ENCODE results near the gene PHACTR1. TPM values are rescaled to one million over a fixed set of nuclear protein-coding genes. Genes with fewer than 3 reads are reported as not detected.

PHACTR1 gene
- 10 to 100 TPM in 3 of 6 donors, 1 to 10 TPM in 3; 6.5 to 12.4 (median 10.0) TPM for total RNA-seq
- 1 to 10 TPM; 1.4 to 4.9 TPM for polyA plus RNA-seq

DNA sequence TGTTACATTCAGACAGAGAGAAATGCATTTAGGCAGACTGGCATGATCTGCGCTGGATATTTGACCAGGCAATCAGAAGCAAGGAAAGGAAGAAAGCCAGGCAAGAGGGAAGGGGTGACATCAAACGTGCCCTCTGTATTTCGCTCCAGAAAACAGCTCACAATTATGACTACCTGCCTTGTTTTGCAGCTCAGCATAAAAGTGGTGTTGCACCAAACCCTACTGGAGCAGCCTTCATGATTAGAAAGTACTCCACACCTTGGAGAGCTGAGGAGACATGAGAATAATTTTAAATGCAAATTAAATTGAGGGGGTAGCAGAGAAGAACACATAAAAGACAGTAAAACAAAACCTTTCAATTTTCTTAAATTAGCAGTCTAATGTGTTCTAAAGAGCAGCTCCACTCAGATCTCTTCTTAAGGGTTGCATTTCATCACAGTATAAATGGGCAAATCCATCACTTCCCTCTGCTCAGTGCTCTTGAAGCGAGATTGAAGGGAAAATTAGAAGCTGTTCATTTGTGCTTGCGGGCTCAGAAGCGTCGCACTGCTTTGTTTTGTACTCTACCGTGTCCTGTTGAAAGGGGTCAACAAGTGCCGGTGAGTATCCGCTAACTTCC, at the start of gene PHACTR1:
Gene PHACTR1, plus strand, starts transcription at position 470 of the 619 bp plus-strand sequence.
- Histone ChIP-seq H3K4me3 (no peak within 1 kb of the TSS), H3K4me1 (no peaks in the 10 kb centered on the region), H3K36me3 (no peaks in the 10 kb centered on the region), H3K27me3 (peaks cover 0 to 28% (median 3%) of the 10 kb centered on the region in 4 donors), H3K27ac (no peak within 1 kb of the TSS), H3K9me3 (no peaks in the 10 kb centered on the region)
- DNase-seq (no peak), ATAC-seq (no peak), FAIRE-seq (no peak)
- intact Hi-C loops (cut with DNase I): no loop called here
- 65 to 81% methylated on average over 10 of the region's 10 CpGs for WGBS, 2 donors
- TF ChIP-seq, protein P1, sequence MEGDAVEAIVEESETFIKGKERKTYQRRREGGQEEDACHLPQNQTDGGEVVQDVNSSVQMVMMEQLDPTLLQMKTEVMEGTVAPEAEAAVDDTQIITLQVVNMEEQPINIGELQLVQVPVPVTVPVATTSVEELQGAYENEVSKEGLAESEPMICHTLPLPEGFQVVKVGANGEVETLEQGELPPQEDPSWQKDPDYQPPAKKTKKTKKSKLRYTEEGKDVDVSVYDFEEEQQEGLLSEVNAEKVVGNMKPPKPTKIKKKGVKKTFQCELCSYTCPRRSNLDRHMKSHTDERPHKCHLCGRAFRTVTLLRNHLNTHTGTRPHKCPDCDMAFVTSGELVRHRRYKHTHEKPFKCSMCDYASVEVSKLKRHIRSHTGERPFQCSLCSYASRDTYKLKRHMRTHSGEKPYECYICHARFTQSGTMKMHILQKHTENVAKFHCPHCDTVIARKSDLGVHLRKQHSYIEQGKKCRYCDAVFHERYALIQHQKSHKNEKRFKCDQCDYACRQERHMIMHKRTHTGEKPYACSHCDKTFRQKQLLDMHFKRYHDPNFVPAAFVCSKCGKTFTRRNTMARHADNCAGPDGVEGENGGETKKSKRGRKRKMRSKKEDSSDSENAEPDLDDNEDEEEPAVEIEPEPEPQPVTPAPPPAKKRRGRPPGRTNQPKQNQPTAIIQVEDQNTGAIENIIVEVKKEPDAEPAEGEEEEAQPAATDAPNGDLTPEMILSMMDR (IDR thresholded peaks at IDR 0.05): no peak

DNA sequence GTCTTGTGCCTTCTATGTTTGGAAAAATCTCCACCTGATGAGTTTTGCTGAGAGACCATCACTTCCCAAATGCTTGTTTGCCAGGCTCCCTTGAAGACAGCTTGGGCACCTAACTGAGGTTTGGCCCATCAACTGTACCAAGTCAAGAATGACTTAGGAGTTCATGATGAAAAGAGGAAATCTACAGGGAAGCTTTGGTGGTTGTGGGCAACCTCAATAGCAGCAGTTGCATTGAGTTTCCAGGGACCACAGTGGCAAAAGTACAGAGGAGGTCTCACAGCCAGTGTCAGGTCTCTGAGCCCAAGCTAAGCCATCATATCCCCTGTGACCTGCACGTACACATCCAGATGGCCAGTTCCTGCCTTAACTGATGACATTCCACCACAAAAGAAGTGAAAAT, 49.7 kb upstream of the PHACTR1 start:
- WGBS, 2 donors: 50 to 57% methylated on average over 1 of the region's 1 CpG
- no peak for FAIRE-seq
- intact Hi-C loops (cut with DNase I): no loop called here

DNA sequence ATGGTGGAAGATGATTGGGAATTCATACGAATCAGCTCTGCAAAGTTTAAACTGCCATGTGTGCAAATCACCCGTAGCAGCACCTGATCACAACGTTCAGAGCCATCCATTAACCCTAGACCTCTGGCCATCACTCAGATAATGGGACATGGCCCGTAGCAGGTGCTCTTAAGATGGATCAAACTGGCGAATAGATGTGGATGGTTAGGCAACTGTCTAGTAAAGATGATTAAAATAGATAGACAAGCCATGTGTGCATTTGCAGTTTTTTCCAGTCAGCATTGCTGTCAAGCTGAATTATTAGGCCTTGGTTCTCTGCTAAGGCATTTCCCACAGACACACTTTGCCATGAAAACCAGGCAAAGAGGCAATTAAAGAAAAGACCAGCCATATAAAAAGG, 40.6 kb upstream of the PHACTR1 start:
- FAIRE-seq (no peak), ATAC-seq (no peak), DNase-seq (no peak)
- WGBS, 2 donors: 58 to 65% methylated on average over 5 of the region's 5 CpGs
- TF ChIP-seq, protein P1 (IDR thresholded peaks at IDR 0.05): no peak
- H3K9me3 ChIP-seq: no peaks in the 10 kb centered on the region
- no peak overlapping the region for H3K4me3 ChIP-seq
- intact Hi-C loops (cut with DNase I): no loop called here
- no peak overlapping the region for H3K27ac ChIP-seq
- no peaks in the 10 kb centered on the region for H3K27me3 ChIP-seq
- no peaks in the 10 kb centered on the region for H3K36me3 ChIP-seq
- H3K4me1 ChIP-seq: no peaks in the 10 kb centered on the region

More for the DNA sequence above, 49.7 kb upstream of the PHACTR1 start:
- Histone ChIP-seq H3K27me3 (no peaks in the 10 kb centered on the region), H3K27ac (no peak overlapping the region), H3K4me3 (no peak overlapping the region), H3K9me3 (no peaks in the 10 kb centered on the region), H3K36me3 (no peaks in the 10 kb centered on the region), H3K4me1 (no peaks in the 10 kb centered on the region)
- TF ChIP-seq, protein P1 (IDR thresholded peaks at IDR 0.05): no peak
- ATAC-seq (no peak), DNase-seq (no peak)

DNA sequence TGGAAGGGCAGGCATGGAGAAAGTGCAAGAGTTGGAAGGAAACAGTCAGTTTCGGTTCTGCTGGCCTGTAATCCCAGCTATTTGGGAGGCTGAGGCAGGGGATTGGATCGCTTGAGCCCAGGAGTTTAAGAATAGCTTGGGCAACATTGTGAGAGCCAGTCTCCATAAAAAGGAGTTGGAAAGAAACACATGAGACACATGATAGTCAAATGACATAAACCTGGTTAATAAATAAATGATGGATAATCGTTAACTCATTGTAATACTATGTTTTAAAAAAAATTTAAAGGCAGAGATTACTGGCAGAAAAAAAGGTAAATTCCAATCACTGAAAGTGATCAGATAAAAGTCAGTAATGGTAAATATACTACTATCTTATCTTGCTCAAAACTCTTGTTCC, 37.2 kb upstream of the PHACTR1 start:
- Histone ChIP-seq H3K4me3 (no peak overlapping the region), H3K36me3 (no peaks in the 10 kb centered on the region), H3K27me3 (no peaks in the 10 kb centered on the region), H3K4me1 (no peaks in the 10 kb centered on the region), H3K9me3 (no peaks in the 10 kb centered on the region), H3K27ac (no peak overlapping the region)
- TF ChIP-seq, protein P1 (IDR thresholded peaks at IDR 0.05): no peak
- WGBS, 2 donors: 51 to 61% methylated on average over 3 of the region's 3 CpGs
- intact Hi-C loops (cut with DNase I): no loop called here
- no peak for DNase-seq
- no peak for FAIRE-seq
- ATAC-seq: no peak

DNA sequence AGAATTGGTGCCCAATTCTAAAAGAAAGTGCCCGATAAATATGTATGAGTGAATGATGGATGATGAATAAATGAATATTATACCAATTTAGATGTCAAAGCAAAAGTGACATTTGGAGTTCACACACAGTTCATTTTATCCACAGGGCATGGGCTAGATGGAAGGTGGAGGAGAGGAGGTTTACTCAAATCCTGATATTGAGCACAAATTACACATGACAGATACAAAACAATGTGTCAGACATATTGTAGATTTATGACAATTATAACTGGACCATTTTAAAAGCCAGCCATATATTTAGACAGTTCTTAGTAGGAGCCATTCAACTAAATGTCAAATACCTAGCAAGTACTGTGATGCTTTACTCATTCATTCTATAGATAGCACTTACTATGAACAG, 23.4 kb upstream of the PHACTR1 start:
- ATAC-seq: no peak
- no peak for DNase-seq
- TF ChIP-seq, protein P1 (IDR thresholded peaks at IDR 0.05): no peak
- intact Hi-C loops (cut with DNase I): no loop called here
- Histone ChIP-seq H3K27me3 (peaks cover 0 to 13% (median 0%) of the 10 kb centered on the region in 4 donors), H3K4me1 (no peaks in the 10 kb centered on the region), H3K4me3 (no peak overlapping the region), H3K27ac (no peak overlapping the region), H3K9me3 (no peaks in the 10 kb centered on the region), H3K36me3 (no peaks in the 10 kb centered on the region)
- no peak for FAIRE-seq
- 73 to 86% methylated on average over 1 of the region's 1 CpG for WGBS, 2 donors

Measured in pancreas (tissue), 10 donors.